Measurements from ENCODE around the gene COMT. TPM values are rescaled to one million over a fixed set of nuclear protein-coding genes. Genes with fewer than 3 reads are reported as not detected.

Gene COMT
- total RNA-seq, 4 donors from 2014 or later: 154 to 255 (median 223) TPM

DNA sequence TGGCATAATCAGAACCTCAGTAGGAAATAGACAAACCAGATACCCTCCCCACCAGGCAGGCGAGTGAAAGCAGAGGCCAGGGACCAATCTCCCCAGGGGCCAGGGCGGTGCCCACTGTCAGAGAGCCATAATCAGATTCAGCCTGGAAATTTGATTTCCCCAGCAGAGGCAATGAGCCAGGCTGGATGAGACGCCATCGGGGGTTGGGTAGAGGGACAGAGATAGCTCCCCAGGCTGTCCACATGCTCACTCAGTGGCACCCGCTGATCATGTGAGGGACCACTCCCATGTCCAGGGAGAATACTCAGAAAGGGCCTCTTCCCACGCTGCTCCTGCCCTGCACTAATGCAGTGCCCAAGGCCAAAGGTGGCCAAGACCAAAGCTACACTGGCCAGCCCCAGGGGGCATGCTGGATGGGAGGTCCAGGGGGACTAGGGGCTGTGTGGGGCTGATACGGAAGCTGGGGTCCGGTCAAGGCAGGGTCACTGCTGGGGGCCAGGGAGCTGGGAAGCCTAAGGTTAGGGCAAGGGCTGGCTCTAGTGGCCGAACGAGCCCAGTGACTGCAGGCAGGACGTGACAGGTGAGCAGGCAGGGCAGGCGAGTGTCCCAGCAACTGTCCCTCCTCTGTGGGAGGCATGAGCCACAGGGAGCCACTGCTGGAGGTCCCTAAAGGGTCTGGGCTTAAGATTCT, 55.3 kb downstream of the COMT start:
- DNase-seq: no peak
- H3K4me1 ChIP-seq: peaks cover 10 to 26% of the 10 kb centered on the region in 2 donors
- no peaks in the 10 kb centered on the region for H3K9me3 ChIP-seq
- intact Hi-C loops (cut with DNase I; ENCODE audit: low total_unique reads): no loop called here
- no peak for TF ChIP-seq POLR2A (IDR thresholded peaks at IDR 0.05)
- TF ChIP-seq, protein P1, sequence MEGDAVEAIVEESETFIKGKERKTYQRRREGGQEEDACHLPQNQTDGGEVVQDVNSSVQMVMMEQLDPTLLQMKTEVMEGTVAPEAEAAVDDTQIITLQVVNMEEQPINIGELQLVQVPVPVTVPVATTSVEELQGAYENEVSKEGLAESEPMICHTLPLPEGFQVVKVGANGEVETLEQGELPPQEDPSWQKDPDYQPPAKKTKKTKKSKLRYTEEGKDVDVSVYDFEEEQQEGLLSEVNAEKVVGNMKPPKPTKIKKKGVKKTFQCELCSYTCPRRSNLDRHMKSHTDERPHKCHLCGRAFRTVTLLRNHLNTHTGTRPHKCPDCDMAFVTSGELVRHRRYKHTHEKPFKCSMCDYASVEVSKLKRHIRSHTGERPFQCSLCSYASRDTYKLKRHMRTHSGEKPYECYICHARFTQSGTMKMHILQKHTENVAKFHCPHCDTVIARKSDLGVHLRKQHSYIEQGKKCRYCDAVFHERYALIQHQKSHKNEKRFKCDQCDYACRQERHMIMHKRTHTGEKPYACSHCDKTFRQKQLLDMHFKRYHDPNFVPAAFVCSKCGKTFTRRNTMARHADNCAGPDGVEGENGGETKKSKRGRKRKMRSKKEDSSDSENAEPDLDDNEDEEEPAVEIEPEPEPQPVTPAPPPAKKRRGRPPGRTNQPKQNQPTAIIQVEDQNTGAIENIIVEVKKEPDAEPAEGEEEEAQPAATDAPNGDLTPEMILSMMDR (IDR thresholded peaks at IDR 0.05 in 4 of 5, conservative IDR thresholded peaks at IDR 0.05 in 1 of 5): no peak
- in situ Hi-C loops (cut with MboI; ENCODE audit: low sequenced_read_pairs in 4 of 4): no loop called here
- no peak overlapping the region for H3K4me3 ChIP-seq
- H3K27ac ChIP-seq: no peak overlapping the region
- no peak for ATAC-seq
- H3K27me3 ChIP-seq: no peaks in the 10 kb centered on the region
- H3K36me3 ChIP-seq: no peaks in the 10 kb centered on the region

DNA sequence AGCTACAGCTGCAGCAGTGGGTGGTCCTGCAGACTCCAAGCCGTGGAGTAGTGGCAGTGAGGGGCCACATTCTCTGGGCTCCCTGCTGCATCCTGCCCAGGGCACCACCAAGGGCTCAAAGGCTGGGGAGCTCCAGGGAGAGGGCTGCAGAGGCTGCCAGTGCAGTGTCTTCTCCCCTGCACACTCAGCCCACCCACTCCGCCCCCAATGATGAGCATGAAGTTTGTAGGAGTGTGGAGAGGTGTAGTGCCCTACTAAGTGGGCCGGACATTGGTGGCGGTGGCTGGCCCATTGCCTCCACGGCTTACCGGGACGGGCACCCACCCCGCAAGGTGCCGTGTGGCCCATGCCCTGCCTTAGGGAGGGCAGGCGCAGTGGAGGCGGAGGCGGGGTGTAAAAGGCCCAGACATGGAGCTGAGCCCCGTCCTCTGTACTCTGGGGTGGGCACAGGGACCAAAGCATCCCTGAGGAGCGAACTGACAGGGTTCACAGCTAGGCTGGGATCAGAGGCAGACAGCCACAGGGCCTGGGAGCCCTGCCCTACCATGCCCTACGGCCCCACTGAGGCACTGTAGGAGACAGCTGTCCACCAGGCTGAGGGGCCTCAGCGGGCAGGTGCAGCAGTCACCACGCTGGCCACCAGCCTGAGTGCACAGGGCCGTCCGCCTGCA, 56.1 kb downstream of the COMT start:
- H3K27me3 ChIP-seq: no peaks in the 10 kb centered on the region
- in situ Hi-C loops (cut with MboI; ENCODE audit: low sequenced_read_pairs in 4 of 4): no loop called here
- DNase-seq (no peak), ATAC-seq (no peak)
- intact Hi-C loops (cut with DNase I; ENCODE audit: low total_unique reads): no loop called here
- no peaks in the 10 kb centered on the region for H3K36me3 ChIP-seq
- peaks cover 10 to 25% of the 10 kb centered on the region in 2 donors for H3K4me1 ChIP-seq
- no peak overlapping the region for H3K4me3 ChIP-seq
- H3K27ac ChIP-seq: no peak overlapping the region
- H3K9me3 ChIP-seq: no peaks in the 10 kb centered on the region
- no peak for TF ChIP-seq POLR2A (IDR thresholded peaks at IDR 0.05)
- TF ChIP-seq, protein P1 (IDR thresholded peaks at IDR 0.05 in 4 of 5, conservative IDR thresholded peaks at IDR 0.05 in 1 of 5): no peak

DNA sequence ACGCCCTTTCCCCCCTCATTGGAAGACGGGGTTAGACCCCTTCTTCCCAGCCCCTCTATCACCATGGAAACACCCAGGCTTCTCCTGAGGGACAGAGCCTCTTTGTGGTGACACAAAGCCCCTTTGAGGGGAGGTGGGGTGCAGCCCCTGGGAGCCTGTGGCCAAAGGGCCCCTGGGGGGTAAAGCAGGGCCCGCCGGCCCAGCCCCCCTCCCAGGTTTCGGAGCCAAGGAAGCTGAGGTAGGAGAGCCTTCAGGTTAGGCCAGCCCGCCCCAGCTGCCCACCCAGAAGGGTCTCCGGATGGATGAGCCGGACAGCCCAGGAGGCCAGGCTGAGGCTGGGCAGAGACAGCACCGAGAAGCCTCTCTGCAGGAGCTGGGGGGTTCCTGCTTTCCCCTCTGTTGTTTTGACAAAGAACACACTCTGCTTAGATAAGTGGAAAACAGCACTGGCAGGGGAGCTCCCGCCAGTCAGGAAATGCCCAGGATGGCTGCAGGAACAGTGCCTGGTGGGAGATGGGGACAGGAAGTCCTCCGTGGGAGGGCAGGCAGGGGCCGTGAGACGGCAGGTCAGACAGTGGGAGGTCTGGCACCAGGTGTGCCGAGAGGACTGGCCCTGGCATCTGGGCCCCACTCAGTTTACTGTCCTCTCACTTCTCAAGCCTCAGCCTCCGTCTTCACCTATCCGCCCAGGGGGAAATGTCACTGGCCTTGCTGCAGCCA, 56.8 kb downstream of the COMT start:
- intact Hi-C loops (cut with DNase I; ENCODE audit: low total_unique reads) (no loop called here), in situ Hi-C loops (cut with MboI; ENCODE audit: low sequenced_read_pairs in 4 of 4) (no loop called here)
- H3K27ac ChIP-seq: no peak overlapping the region
- H3K4me1 ChIP-seq: peaks cover 10 to 25% of the 10 kb centered on the region in 2 donors
- no peak for DNase-seq
- H3K9me3 ChIP-seq: no peaks in the 10 kb centered on the region
- no peak overlapping the region for H3K4me3 ChIP-seq
- no peaks in the 10 kb centered on the region for H3K36me3 ChIP-seq
- TF ChIP-seq, protein P1 (IDR thresholded peaks at IDR 0.05 in 4 of 5, conservative IDR thresholded peaks at IDR 0.05 in 1 of 5): no peak
- TF ChIP-seq POLR2A (IDR thresholded peaks at IDR 0.05): no peak
- ATAC-seq: no peak
- no peaks in the 10 kb centered on the region for H3K27me3 ChIP-seq

DNA sequence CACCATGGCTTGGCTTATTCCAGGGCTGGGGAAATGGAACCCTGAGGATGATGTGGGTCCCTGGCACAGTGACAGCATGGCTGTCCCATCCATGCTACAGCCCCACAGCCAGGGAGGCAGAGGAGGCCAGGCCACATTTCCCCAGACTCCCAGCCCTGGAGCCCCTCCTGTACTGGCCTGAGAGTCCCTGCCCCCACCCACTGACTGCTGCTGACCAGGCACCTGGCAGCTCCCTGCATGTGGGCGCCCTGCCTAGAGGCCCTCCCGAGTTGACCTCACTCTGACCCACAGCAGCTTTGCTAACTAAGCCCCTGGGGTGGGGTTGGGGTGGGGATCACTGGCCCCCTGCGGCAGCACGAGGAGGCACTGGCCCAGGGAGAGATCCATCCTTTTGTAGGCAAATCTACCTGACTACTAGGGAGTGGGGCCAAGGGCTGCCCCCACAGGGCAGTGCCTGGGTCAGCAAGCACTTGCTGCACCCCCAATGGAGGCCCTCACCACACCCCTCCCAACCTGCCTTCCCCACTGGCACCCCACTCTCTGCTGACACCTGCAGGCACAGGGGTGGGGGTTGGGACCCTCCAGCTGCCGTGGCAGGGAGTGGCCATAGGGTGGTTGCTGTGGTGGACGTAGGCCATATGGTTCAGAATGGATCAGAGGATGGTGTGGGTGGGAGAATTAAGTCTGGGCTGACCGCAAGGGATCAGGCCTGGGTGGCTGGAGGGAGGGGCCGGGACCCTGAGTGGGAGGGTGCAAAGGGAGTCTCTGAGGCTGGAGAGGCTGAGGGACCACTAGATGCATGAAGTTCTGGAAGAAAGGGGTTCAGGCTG, 57.6 kb downstream of the COMT start:
- TF ChIP-seq POLR2A (IDR thresholded peaks at IDR 0.05): no peak
- TF ChIP-seq, protein P1 (IDR thresholded peaks at IDR 0.05 in 4 of 5, conservative IDR thresholded peaks at IDR 0.05 in 1 of 5): no peak
- H3K4me1 ChIP-seq: peaks cover 10 to 25% of the 10 kb centered on the region in 2 donors
- H3K27me3 ChIP-seq: no peaks in the 10 kb centered on the region
- H3K9me3 ChIP-seq: no peaks in the 10 kb centered on the region
- in situ Hi-C loops (cut with MboI; ENCODE audit: low sequenced_read_pairs in 4 of 4) (no loop called here), intact Hi-C loops (cut with DNase I; ENCODE audit: low total_unique reads) (no loop called here)
- H3K27ac ChIP-seq: no peak overlapping the region
- ATAC-seq (no peak), DNase-seq (no peak)
- no peaks in the 10 kb centered on the region for H3K36me3 ChIP-seq
- H3K4me3 ChIP-seq: no peak overlapping the region
